NCI-H146 treated with DMSO at 0.1 percent for 48 hours (cell line): Measurements from ENCODE around the gene CRYBB3.
"Not testable (repeated sequence)": the region's sequence is repeated elsewhere in the genome, so short reads cannot be mapped to it uniquely, and the experiment has no call there.

Source experiments
- DNase-seq: peaks from one replicate; lab custom pipeline; 2025; ENCODE audit not compliant: unreplicated experiment; lab: John Stamatoyannopoulos, UW

The CRYBB3 gene

GRCh38 chr22:25174888-25175411 is 24.7 kb upstream of the CRYBB3 start:
- no peak for DNase-seq

- no peak for DNase-seq
Measured at GRCh38 chr22:25176175-25176574, 23.5 kb upstream of the CRYBB3 start.

GRCh38 chr22:25176799-25177198 is 22.9 kb upstream of the CRYBB3 start:
- no peak for DNase-seq

GRCh38 chr22:25177226-25177625 is 22.4 kb upstream of the CRYBB3 start:
- DNase-seq = no peak

- DNase-seq = no peak
Measured at GRCh38 chr22:25177895-25178294, 21.8 kb upstream of the CRYBB3 start.

- not testable (repeated sequence) for DNase-seq
Measured at GRCh38 chr22:25178348-25178747, 21.3 kb upstream of the CRYBB3 start.

- not testable (repeated sequence) for DNase-seq
Measured at GRCh38 chr22:25178869-25179631, 20.6 kb upstream of the CRYBB3 start.

- no peak for DNase-seq
Measured at GRCh38 chr22:25182131-25183110, 17.2 kb upstream of the CRYBB3 start.

- DNase-seq = no peak
Measured at GRCh38 chr22:25183949-25184619, 15.6 kb upstream of the CRYBB3 start.

- DNase-seq = no peak
Measured at GRCh38 chr22:25186140-25186539, 13.5 kb upstream of the CRYBB3 start.

- DNase-seq = no peak
Measured at GRCh38 chr22:25187469-25187868, 12.2 kb upstream of the CRYBB3 start.

GRCh38 chr22:25192406-25192805 is 7.3 kb upstream of the CRYBB3 start:
- DNase-seq = no peak

- DNase-seq = no peak
Measured at GRCh38 chr22:25193130-25193529, 6.5 kb upstream of the CRYBB3 start.

- no peak for DNase-seq
Measured at GRCh38 chr22:25193548-25193947, 6.1 kb upstream of the CRYBB3 start.

GRCh38 chr22:25196326-25196725 is 3.3 kb upstream of the CRYBB3 start:
- no peak for DNase-seq

- no peak for DNase-seq
Measured at GRCh38 chr22:25197340-25197739, 2.3 kb upstream of the CRYBB3 start.

- no peak for DNase-seq
Measured at GRCh38 chr22:25200967-25201366, 1.3 kb downstream of the CRYBB3 start.

GRCh38 chr22:25201557-25202273 is 2.1 kb downstream of the CRYBB3 start:
- no peak for DNase-seq

GRCh38 chr22:25202290-25202921 is 2.7 kb downstream of the CRYBB3 start:
- peak; percentile 21 for DNase-seq

GRCh38 chr22:25203082-25203481 is 3.4 kb downstream of the CRYBB3 start:
- no peak for DNase-seq
